Lung (tissue), 12 donors: ENCODE results near the gene CEP85L. TPM values are rescaled to one million over a fixed set of nuclear protein-coding genes. Genes with fewer than 3 reads are reported as not detected.
"Not testable (repeated sequence)": the region's sequence is repeated elsewhere in the genome, so short reads cannot be mapped to it uniquely, and the experiment has no call there.

Source experiments
- ATAC-seq: fragments of 200-7000 bp; cut with Tn5 transposase; one replicate; pipeline ENCODE4 v1.9.1; 2020; ENCODE audit warnings: moderate number of reproducible peaks; ENCODE audit not compliant: insufficient read depth, low FRiP score
- DNase-seq, 3 donors: peaks; one replicate each; pipeline ENCODE4 v3.0.0-alpha.2; 2013 to 2017
- H3K27ac ChIP-seq, 2 donors: one replicate each; pipeline ENCODE4 v1.5.1; 2013; ENCODE audit warnings: mild to moderate bottlenecking in 2 of 2, moderate library complexity in 2 of 2, control low read depth in 1 of 2, inconsistent platforms in 1 of 2, low read depth in 1 of 2, low read length in 1 of 2
- H3K27me3 ChIP-seq, 3 donors: one replicate each; pipeline ENCODE4 v1.5.1; 2013; ENCODE audit warnings: low read length in 2 of 3; ENCODE audit not compliant: control insufficient read depth in 3 of 3, insufficient read depth in 3 of 3
- H3K36me3 ChIP-seq, 4 donors: one replicate each; pipeline ENCODE4 v1.5.1; 2013; ENCODE audit warnings: low read length in 4 of 4, mild to moderate bottlenecking in 1 of 4, moderate library complexity in 1 of 4; ENCODE audit not compliant: control insufficient read depth in 4 of 4, insufficient read depth in 4 of 4
- H3K4me1 ChIP-seq, 5 donors: one replicate each; pipeline ENCODE4 v1.5.1; 2013; ENCODE audit warnings: low read length in 5 of 5, mild to moderate bottlenecking in 2 of 5, moderate library complexity in 1 of 5; ENCODE audit not compliant: control insufficient read depth in 5 of 5, insufficient read depth in 5 of 5
- H3K4me3 ChIP-seq: one replicate; pipeline ENCODE4 v1.5.1; 2013; ENCODE audit warnings: mild to moderate bottlenecking, control low read depth, moderate library complexity
- H3K9ac ChIP-seq, 2 donors: one replicate each; pipeline ENCODE4 v1.5.1; 2013; ENCODE audit warnings: low read length in 2 of 2, control low read depth in 1 of 2; ENCODE audit not compliant: insufficient read depth in 1 of 2
- H3K9me3 ChIP-seq, 4 donors: one replicate each; pipeline ENCODE4 v1.5.1; 2013; ENCODE audit warnings: low read length in 3 of 4, mild to moderate bottlenecking in 1 of 4, moderate library complexity in 1 of 4; ENCODE audit not compliant: control insufficient read depth in 4 of 4, insufficient read depth in 3 of 4
- WGBS, 2 donors: extraction: QIAGEN DNeasy Blood & Tissue Kit; methylation state at CpG; one replicate each; pipeline ENCODE4 v1.1.7; 2013; 5-methylcytosine and 5-hydroxymethylcytosine counted together
- polyA plus RNA-seq, 2 donors: library from polyadenylated mRNA; stranded (reverse); fragments of 200-250 nt; gene quantifications; one replicate each; pipeline ENCODE4 v1.2.1, GENCODE V29; 2013
- total RNA-seq, 2 donors: library from RNA; depleted of rRNA in 1 of 2; stranded (reverse); fragments of >200 nt in 1 of 2; gene quantifications; one replicate each; pipeline ENCODE4 v1.2.1, GENCODE V29; 2014 to 2021
- TF ChIP-seq, protein P1 (sequence below): IDR thresholded peaks from 2 replicates; pipeline ENCODE4 v1.5.1; 2012; ENCODE audit warnings: mild to moderate bottlenecking; ENCODE audit errors: control extremely low read depth, extremely low read depth
- donor health status: control.
- donor health status: control.
- donor health status: Bipolar disorder and iron deficiency.
- donor health status: healthy.
- donor health status: DM: yes; HTN: yes; CAD: no.

CEP85L gene
- total and polyA plus RNA-seq, 4 donors, result 1.3 to 40.8 (median 7.1) TPM

- ATAC-seq (no peak), DNase-seq (no peak)
- TF ChIP-seq, protein P1, sequence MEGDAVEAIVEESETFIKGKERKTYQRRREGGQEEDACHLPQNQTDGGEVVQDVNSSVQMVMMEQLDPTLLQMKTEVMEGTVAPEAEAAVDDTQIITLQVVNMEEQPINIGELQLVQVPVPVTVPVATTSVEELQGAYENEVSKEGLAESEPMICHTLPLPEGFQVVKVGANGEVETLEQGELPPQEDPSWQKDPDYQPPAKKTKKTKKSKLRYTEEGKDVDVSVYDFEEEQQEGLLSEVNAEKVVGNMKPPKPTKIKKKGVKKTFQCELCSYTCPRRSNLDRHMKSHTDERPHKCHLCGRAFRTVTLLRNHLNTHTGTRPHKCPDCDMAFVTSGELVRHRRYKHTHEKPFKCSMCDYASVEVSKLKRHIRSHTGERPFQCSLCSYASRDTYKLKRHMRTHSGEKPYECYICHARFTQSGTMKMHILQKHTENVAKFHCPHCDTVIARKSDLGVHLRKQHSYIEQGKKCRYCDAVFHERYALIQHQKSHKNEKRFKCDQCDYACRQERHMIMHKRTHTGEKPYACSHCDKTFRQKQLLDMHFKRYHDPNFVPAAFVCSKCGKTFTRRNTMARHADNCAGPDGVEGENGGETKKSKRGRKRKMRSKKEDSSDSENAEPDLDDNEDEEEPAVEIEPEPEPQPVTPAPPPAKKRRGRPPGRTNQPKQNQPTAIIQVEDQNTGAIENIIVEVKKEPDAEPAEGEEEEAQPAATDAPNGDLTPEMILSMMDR, result no peak
- Histone ChIP-seq H3K9ac (no peak overlapping the region), H3K27me3 (no peaks in the 10 kb centered on the region), H3K9me3 (no peaks in the 10 kb centered on the region), H3K36me3 (no peaks in the 10 kb centered on the region), H3K4me1 (no peaks in the 10 kb centered on the region), H3K4me3 (no peak overlapping the region), H3K27ac (no peak overlapping the region)
- 55 to 64% methylated on average over 3 of the region's 3 CpGs for WGBS, 2 donors
These were observed 214.9 kb downstream of the CEP85L start for GRCh38 chr6:118436482-118436881.

GRCh38 chr6:118434147-118434546 lies 217.2 kb downstream of the CEP85L start:
- not testable (repeated sequence) for H3K9me3 ChIP-seq, H3K4me1 ChIP-seq, DNase-seq, H3K9ac ChIP-seq, H3K4me3 ChIP-seq, H3K36me3 ChIP-seq, H3K27me3 ChIP-seq, H3K27ac ChIP-seq, ATAC-seq
- 92 to 94% methylated on average over 3 of the region's 3 CpGs for WGBS, 2 donors

DNA sequence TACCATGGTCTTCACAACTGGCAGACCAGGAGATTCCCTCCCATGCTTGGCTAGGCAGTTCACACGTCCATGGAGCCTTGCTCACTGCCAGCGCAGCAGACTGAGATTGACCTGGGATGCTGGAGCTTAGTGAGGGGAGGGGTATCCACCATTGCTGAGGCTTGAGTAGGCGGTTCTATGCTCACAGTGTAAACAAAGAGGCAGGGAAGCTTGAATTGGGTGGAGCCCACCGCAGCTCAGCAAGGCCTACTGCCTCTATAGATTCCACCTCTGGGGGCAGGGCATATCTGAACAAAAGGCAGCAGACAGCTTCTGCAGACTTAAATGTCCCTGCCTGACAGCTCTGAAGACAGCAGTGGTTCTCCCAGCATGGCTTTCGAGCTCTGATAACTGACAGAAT lies 230.1 kb downstream of the CEP85L start:
- not testable (repeated sequence) for DNase-seq, ATAC-seq
- 75% methylated on average over 5 of the region's 5 CpGs for WGBS, 2 donors

DNA sequence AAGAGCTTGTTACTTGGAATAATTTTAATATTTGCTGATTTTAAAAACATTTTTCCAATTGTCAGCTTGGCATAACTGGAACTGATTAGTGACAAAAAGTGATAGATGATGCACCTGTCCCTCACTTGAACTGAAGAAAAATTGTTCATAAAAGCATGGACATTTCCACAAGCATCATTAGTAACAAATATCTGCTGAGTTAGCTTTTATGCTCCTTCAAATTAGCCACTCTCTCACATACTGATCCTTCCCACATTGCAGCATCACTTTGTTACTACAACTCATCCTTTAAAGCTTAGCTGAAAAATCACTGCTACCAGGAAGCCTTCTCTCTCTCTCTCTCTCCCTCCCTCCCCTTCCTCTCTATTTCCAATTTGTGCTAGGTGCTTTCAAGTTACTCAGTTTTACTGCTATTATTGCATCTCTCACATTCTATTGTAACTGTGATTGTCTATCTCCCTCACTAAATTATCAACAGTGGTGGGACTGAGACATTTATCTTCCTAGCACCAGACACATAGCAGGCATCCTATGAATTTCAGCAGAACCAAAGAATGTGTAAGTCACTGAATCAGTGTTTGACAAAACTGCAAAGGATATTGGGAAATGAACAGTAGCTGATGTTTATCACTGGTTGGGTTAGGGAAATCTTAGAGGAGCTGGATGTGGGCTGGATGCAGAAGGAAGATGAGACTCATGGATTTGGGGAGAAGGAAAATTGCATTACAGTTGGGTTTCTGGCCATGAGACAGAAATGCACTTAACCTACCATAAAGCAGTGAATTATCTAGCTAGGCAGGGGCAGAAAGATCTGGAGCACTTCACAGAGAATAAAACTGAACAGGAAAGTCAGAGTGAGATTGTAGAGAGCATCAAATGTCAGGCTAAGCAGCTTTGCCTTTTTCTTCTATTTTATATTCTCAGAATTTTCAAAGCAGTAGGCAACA lies 231.7 kb downstream of the CEP85L start:
- H3K27me3 ChIP-seq, result no peaks in the 10 kb centered on the region
- no peak for DNase-seq
- H3K4me1 ChIP-seq, result no peaks in the 10 kb centered on the region
- TF ChIP-seq, protein P1, result no peak
- H3K36me3 ChIP-seq, result no peaks in the 10 kb centered on the region
- no peak overlapping the region for H3K4me3 ChIP-seq
- ATAC-seq, result no peak
- H3K9me3 ChIP-seq, result peaks cover 0 to 5% (median 0%) of the 10 kb centered on the region in 4 donors
- no peak overlapping the region for H3K27ac ChIP-seq
- no peak overlapping the region for H3K9ac ChIP-seq

More for the DNA sequence above, 230.1 kb downstream of the CEP85L start:
- not testable (repeated sequence) for H3K27ac ChIP-seq, H3K4me3 ChIP-seq, H3K36me3 ChIP-seq, H3K27me3 ChIP-seq, H3K9me3 ChIP-seq, H3K9ac ChIP-seq, H3K4me1 ChIP-seq

Other genes with a start within 250 kb of the CEP85L start
- 10 to 100 TPM in 1 of 2 donors, 1 to 10 TPM in 1; 8.0 to 12.3 TPM for gene PLN, start 103.3 kb downstream of the CEP85L start, total RNA-seq
- gene PLN, start 103.3 kb downstream of the CEP85L start, polyA plus RNA-seq, result 1 to 10 TPM; 1.6 to 5.3 TPM
- gene ASF1A, start 242.6 kb upstream of the CEP85L start, total RNA-seq, result 10 to 100 TPM; 20.4 to 32.9 TPM
- gene ASF1A, start 242.6 kb upstream of the CEP85L start, polyA plus RNA-seq, result 10 to 100 TPM in 1 of 2 donors, 1 to 10 TPM in 1; 8.9 to 27.3 TPM